ENCODE measurements around the gene MMGT1.

- TF ChIP-seq CTCF (conservative IDR thresholded peaks at IDR 0.05; ENCODE audit: low read depth, low read length) (no peak), EZH2 (IDR thresholded peaks at IDR 0.05; ENCODE audit: borderline replicate concordance, low read depth, low read length, poor library complexity, severe bottlenecking) (no peak)
Observed at GRCh38 chrX:135984256-135984655, 10.5 kb upstream of the MMGT1 start.
